Lung (tissue), 12 donors: ENCODE measurements around the gene MYO9A. TPM values are rescaled to one million over a fixed set of nuclear protein-coding genes. Genes with fewer than 3 reads are reported as not detected.

Source experiments
- ATAC-seq: fragments of 200-7000 bp; cut with Tn5 transposase; one replicate; pipeline ENCODE4 v1.9.1; 2020; ENCODE audit warnings: moderate number of reproducible peaks; ENCODE audit not compliant: insufficient read depth, low FRiP score
- DNase-seq, 3 donors: peaks; one replicate each; pipeline ENCODE4 v3.0.0-alpha.2; 2013 to 2017
- H3K27ac ChIP-seq, 2 donors: one replicate each; pipeline ENCODE4 v1.5.1; 2013; ENCODE audit warnings: mild to moderate bottlenecking in 2 of 2, moderate library complexity in 2 of 2, control low read depth in 1 of 2, inconsistent platforms in 1 of 2, low read depth in 1 of 2, low read length in 1 of 2
- H3K27me3 ChIP-seq, 3 donors: one replicate each; pipeline ENCODE4 v1.5.1; 2013; ENCODE audit warnings: low read length in 2 of 3; ENCODE audit not compliant: control insufficient read depth in 3 of 3, insufficient read depth in 3 of 3
- H3K36me3 ChIP-seq, 4 donors: one replicate each; pipeline ENCODE4 v1.5.1; 2013; ENCODE audit warnings: low read length in 4 of 4, mild to moderate bottlenecking in 1 of 4, moderate library complexity in 1 of 4; ENCODE audit not compliant: control insufficient read depth in 4 of 4, insufficient read depth in 4 of 4
- H3K4me1 ChIP-seq, 5 donors: one replicate each; pipeline ENCODE4 v1.5.1; 2013; ENCODE audit warnings: low read length in 5 of 5, mild to moderate bottlenecking in 2 of 5, moderate library complexity in 1 of 5; ENCODE audit not compliant: control insufficient read depth in 5 of 5, insufficient read depth in 5 of 5
- H3K4me3 ChIP-seq: one replicate; pipeline ENCODE4 v1.5.1; 2013; ENCODE audit warnings: mild to moderate bottlenecking, control low read depth, moderate library complexity
- H3K9ac ChIP-seq, 2 donors: one replicate each; pipeline ENCODE4 v1.5.1; 2013; ENCODE audit warnings: low read length in 2 of 2, control low read depth in 1 of 2; ENCODE audit not compliant: insufficient read depth in 1 of 2
- H3K9me3 ChIP-seq, 4 donors: one replicate each; pipeline ENCODE4 v1.5.1; 2013; ENCODE audit warnings: low read length in 3 of 4, mild to moderate bottlenecking in 1 of 4, moderate library complexity in 1 of 4; ENCODE audit not compliant: control insufficient read depth in 4 of 4, insufficient read depth in 3 of 4
- CTCF ChIP-seq: IDR thresholded peaks from 2 replicates; pipeline ENCODE4 v1.5.1; 2012; ENCODE audit warnings: mild to moderate bottlenecking; ENCODE audit errors: control extremely low read depth, extremely low read depth
- WGBS, 2 donors: extraction: QIAGEN DNeasy Blood & Tissue Kit; methylation state at CpG; one replicate each; pipeline ENCODE4 v1.1.7; 2013; 5-methylcytosine and 5-hydroxymethylcytosine counted together
- polyA plus RNA-seq, 2 donors: library from polyadenylated mRNA; stranded (reverse); fragments of 200-250 nt; gene quantifications; one replicate each; pipeline ENCODE4 v1.2.1, GENCODE V29; 2013
- total RNA-seq, 2 donors: library from RNA; depleted of rRNA in 1 of 2; stranded (reverse); fragments of >200 nt in 1 of 2; gene quantifications; one replicate each; pipeline ENCODE4 v1.2.1, GENCODE V29; 2014 to 2021
- donor health status: control.
- donor health status: control.
- donor health status: Bipolar disorder and iron deficiency.
- donor health status: healthy.
- donor health status: DM: yes; HTN: yes; CAD: no.

The MYO9A gene
- total and polyA plus RNA-seq, 4 donors = 4.5 to 173 (median 34.4) TPM

- TF ChIP-seq CTCF = no peak
- no peak for DNase-seq
- H3K4me1 ChIP-seq = peaks cover 0 to 9% (median 4%) of the 10 kb centered on the region in 5 donors
- ATAC-seq = no peak
- peaks cover 0 to 9% (median 2%) of the 10 kb centered on the region in 4 donors for H3K36me3 ChIP-seq
- whole genome bisulfite sequencing, 2 donors = 95 to 98% methylated on average over 4 of the region's 4 CpGs
- H3K4me3 ChIP-seq = no peak overlapping the region
- H3K9me3 ChIP-seq = peaks cover 0 to 3% (median 0%) of the 10 kb centered on the region in 4 donors
- no peaks in the 10 kb centered on the region for H3K27me3 ChIP-seq
- H3K9ac ChIP-seq = no peak overlapping the region
- no peak overlapping the region for H3K27ac ChIP-seq
Measured at GRCh38 chr15:72099155-72099554, 18.8 kb downstream of the MYO9A start.

DNA sequence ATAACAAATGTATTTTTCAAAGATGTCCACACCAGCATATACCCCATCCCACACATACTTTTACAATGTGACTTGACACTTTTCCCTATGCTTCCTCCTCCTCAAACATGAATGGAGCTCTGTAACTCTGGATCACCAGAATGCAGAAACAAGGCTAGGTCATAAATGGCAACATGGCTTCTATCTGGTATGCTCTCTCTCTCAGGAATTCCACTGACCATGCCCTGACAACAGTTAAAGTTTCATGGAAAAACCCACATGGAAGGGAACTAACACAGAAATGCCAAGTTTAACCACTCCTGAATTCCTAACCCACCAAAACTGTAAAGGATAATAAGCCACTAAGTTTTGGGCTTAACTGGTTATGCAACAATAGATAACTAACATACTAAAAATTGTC lies 19.9 kb downstream of the MYO9A start:
- no peak overlapping the region for H3K4me3 ChIP-seq
- H3K27ac ChIP-seq = no peak overlapping the region
- peaks cover 0 to under 1% (median 0%) of the 10 kb centered on the region in 4 donors for H3K9me3 ChIP-seq
- H3K36me3 ChIP-seq = peaks cover 0 to 9% (median 1%) of the 10 kb centered on the region in 4 donors
- peaks cover 0 to under 1% (median 0%) of the 10 kb centered on the region in 5 donors for H3K4me1 ChIP-seq
- no peak overlapping the region for H3K9ac ChIP-seq
- DNase-seq (no peak), ATAC-seq (no peak)
- no peak for TF ChIP-seq CTCF
- no peaks in the 10 kb centered on the region for H3K27me3 ChIP-seq

DNA sequence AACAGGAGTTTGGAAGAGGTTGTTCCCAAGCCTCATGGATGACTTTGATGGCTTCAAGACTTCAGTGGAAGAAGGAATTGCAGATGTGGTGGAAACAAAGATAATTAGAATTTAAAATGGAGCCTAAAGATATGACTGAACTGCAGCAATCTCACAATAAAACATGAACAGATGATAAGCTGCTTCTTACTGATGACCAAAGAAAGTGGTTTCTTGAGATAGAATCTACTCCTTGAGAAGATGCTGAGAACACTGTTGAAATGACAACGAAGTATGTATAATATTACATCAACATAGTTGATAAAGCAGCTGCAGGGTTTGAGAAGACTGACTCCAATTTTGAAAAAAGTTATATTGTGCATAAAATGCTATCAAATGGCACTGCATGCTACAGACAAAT lies 21.2 kb downstream of the MYO9A start:
- H3K4me3 ChIP-seq = no peak overlapping the region
- ATAC-seq (no peak), DNase-seq (no peak)
- no peaks in the 10 kb centered on the region for H3K27me3 ChIP-seq
- no peaks in the 10 kb centered on the region for H3K4me1 ChIP-seq
- H3K9ac ChIP-seq = no peak overlapping the region
- WGBS, 2 donors = 89 to 95% methylated on average over 1 of the region's 1 CpG
- H3K9me3 ChIP-seq = no peaks in the 10 kb centered on the region
- H3K36me3 ChIP-seq = peaks cover 0 to 9% (median 1%) of the 10 kb centered on the region in 4 donors
- H3K27ac ChIP-seq = no peak overlapping the region
- no peak for TF ChIP-seq CTCF

DNA sequence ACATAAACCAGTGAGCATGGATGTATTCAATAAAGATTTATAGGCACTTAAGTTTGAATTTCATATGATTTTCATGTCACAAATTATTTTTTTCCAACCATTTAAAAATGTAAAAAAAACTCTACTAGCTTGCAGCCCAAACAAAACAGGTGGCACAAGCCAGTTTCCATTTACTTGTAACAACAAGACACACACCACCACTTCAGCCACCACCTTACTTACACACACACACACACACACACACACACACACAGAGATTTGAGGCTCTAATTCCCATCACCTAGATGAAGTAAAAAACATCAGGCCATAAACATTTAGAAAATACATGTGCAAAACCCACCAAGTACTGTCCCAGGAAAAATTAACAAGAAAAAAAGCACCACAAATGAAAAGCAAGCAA lies 25.3 kb downstream of the MYO9A start:
- DNase-seq = no peak
- no peak overlapping the region for H3K27ac ChIP-seq
- H3K36me3 ChIP-seq = peaks cover 0 to 9% (median 3%) of the 10 kb centered on the region in 4 donors
- TF ChIP-seq CTCF = no peak
- no peak for ATAC-seq
- no peak overlapping the region for H3K4me3 ChIP-seq
- no peaks in the 10 kb centered on the region for H3K27me3 ChIP-seq
- no peaks in the 10 kb centered on the region for H3K9me3 ChIP-seq
- no peak overlapping the region for H3K9ac ChIP-seq
- H3K4me1 ChIP-seq = no peaks in the 10 kb centered on the region
